ENCODE measurements around the gene UNC45A. TPM values are rescaled to one million over a fixed set of nuclear protein-coding genes. Genes with fewer than 3 reads are reported as not detected.

UNC45A gene
- total and polyA plus RNA-seq, 2 of the 13 experiments (the other 11 are each of a cell fraction or from before 2014, with no cell fraction given) = 33.8 to 39.7 TPM

DNA sequence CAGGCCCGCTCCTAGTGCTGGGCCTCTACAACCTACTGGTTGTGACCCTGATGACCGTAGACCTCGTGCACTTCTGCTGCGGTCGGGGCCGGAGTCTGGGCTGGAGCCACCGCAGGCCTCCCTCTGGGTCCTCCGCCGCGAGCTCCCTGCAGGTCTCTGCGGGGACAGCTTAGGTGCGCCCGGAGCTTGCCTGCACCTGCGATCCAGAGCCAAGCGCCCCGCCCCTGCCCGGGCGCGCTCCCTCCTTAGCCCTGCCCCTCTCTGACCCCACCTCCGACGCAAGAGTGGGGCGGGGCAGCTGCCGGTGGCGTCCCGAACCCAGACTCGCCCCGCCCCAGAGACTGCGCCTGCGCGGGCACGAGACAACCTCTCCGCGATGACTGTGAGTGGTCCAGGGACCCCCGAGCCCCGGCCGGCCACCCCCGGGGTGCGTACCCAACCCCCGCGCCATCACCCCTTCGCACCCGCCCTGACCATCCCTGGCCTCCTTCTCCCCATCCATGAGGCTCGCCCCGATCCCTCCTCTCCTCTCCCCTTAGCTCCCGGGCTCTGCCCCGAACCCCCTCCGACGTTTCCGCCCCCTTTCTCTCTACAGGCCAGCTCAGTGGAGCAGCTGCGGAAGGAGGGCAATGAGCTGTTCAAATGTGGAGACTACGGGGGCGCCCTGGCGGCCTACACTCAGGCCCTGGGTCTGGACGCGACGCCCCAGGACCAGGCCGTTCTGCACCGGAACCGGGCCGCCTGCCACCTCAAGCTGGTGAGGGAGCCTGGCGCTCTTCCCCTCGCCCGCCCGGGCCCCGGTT is at the start of gene UNC45A (continued):
- TF ChIP-seq, protein P1, sequence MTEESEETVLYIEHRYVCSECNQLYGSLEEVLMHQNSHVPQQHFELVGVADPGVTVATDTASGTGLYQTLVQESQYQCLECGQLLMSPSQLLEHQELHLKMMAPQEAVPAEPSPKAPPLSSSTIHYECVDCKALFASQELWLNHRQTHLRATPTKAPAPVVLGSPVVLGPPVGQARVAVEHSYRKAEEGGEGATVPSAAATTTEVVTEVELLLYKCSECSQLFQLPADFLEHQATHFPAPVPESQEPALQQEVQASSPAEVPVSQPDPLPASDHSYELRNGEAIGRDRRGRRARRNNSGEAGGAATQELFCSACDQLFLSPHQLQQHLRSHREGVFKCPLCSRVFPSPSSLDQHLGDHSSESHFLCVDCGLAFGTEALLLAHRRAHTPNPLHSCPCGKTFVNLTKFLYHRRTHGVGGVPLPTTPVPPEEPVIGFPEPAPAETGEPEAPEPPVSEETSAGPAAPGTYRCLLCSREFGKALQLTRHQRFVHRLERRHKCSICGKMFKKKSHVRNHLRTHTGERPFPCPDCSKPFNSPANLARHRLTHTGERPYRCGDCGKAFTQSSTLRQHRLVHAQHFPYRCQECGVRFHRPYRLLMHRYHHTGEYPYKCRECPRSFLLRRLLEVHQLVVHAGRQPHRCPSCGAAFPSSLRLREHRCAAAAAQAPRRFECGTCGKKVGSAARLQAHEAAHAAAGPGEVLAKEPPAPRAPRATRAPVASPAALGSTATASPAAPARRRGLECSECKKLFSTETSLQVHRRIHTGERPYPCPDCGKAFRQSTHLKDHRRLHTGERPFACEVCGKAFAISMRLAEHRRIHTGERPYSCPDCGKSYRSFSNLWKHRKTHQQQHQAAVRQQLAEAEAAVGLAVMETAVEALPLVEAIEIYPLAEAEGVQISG (CRISPR knock-in tag; IDR thresholded peaks at IDR 0.05) = peak; percentile 74; the same call in 1 of the 2 replicates
- TF ChIP-seq, protein P2, sequence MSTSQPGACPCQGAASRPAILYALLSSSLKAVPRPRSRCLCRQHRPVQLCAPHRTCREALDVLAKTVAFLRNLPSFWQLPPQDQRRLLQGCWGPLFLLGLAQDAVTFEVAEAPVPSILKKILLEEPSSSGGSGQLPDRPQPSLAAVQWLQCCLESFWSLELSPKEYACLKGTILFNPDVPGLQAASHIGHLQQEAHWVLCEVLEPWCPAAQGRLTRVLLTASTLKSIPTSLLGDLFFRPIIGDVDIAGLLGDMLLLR (CRISPR knock-in tag; IDR thresholded peaks at IDR 0.05) = peak; percentile 22; the same call in 1 of the 2 replicates
- TF ChIP-seq ZNF670 (CRISPR knock-in tag; IDR thresholded peaks at IDR 0.05; ENCODE audit: borderline replicate concordance) (no peak), ZNF20 (CRISPR knock-in tag; IDR thresholded peaks at IDR 0.05) (no peak), ZNF724P (CRISPR knock-in tag; IDR thresholded peaks at IDR 0.05; ENCODE audit: borderline replicate concordance) (peak; percentile 61; the same call in 1 of the 2 replicates), ZNF337 (CRISPR knock-in tag; IDR thresholded peaks at IDR 0.05; ENCODE audit: borderline replicate concordance, low read depth) (no peak), ZMAT3 (CRISPR knock-in tag; conservative IDR thresholded peaks at IDR 0.05) (0 out of 2 replicates have a peak, but pooled peaks have one; percentile 52), CHD4 (IDR thresholded peaks at IDR 0.05; ENCODE audit: borderline replicate concordance, low read length) (no peak), RFX1 (IDR thresholded peaks at IDR 0.05) (no peak), ZNF225 (CRISPR knock-in tag; IDR thresholded peaks at IDR 0.05) (no peak), ZNF878 (CRISPR knock-in tag; IDR thresholded peaks at IDR 0.05) (no peak), ZNF224 (CRISPR knock-in tag; IDR thresholded peaks at IDR 0.05) (0 out of 2 replicates have a peak, but pooled peaks have one; percentile 29), RELA (CRISPR knock-in tag; IDR thresholded peaks at IDR 0.05) (no peak), ZNF558 (CRISPR knock-in tag; IDR thresholded peaks at IDR 0.05; ENCODE audit: borderline replicate concordance) (no peak), SETDB1 (CRISPR knock-in tag; IDR thresholded peaks at IDR 0.05; ENCODE audit: borderline replicate concordance) (no peak), BORCS8-MEF2B (CRISPR knock-in tag; IDR thresholded peaks at IDR 0.05) (no peak), ZBTB3 (CRISPR knock-in tag; IDR thresholded peaks at IDR 0.05; ENCODE audit: borderline replicate concordance, low read depth) (no peak), ARNTL (CRISPR knock-in tag; IDR thresholded peaks at IDR 0.05) (no peak; the same call in 1 of the 2 replicates), TBX2 (CRISPR knock-in tag; IDR thresholded peaks at IDR 0.05; ENCODE audit: borderline replicate concordance) (peak; percentile 34; the same call in 1 of the 2 replicates), ZNF484 (CRISPR knock-in tag; IDR thresholded peaks at IDR 0.05; ENCODE audit: borderline replicate concordance, low read depth) (no peak), SNRNP70 (IDR thresholded peaks at IDR 0.05; ENCODE audit: low read depth, low read length) (no peak), REPIN1 (CRISPR knock-in tag; IDR thresholded peaks at IDR 0.05; ENCODE audit: borderline replicate concordance, low read depth) (no peak)
- TF ChIP-seq, protein P3, sequence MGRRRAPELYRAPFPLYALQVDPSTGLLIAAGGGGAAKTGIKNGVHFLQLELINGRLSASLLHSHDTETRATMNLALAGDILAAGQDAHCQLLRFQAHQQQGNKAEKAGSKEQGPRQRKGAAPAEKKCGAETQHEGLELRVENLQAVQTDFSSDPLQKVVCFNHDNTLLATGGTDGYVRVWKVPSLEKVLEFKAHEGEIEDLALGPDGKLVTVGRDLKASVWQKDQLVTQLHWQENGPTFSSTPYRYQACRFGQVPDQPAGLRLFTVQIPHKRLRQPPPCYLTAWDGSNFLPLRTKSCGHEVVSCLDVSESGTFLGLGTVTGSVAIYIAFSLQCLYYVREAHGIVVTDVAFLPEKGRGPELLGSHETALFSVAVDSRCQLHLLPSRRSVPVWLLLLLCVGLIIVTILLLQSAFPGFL (CRISPR knock-in tag; IDR thresholded peaks at IDR 0.05) = no peak
- TF ChIP-seq, protein P4, sequence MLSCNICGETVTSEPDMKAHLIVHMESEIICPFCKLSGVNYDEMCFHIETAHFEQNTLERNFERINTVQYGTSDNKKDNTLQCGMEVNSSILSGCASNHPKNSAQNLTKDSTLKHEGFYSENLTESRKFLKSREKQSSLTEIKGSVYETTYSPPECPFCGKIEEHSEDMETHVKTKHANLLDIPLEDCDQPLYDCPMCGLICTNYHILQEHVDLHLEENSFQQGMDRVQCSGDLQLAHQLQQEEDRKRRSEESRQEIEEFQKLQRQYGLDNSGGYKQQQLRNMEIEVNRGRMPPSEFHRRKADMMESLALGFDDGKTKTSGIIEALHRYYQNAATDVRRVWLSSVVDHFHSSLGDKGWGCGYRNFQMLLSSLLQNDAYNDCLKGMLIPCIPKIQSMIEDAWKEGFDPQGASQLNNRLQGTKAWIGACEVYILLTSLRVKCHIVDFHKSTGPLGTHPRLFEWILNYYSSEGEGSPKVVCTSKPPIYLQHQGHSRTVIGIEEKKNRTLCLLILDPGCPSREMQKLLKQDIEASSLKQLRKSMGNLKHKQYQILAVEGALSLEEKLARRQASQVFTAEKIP (CRISPR knock-in tag; IDR thresholded peaks at IDR 0.05; ENCODE audit: borderline replicate concordance) = no peak

Measured in HepG2 (cell line).